Renal cortical epithelial cell (primary cell): ENCODE measurements around the gene NABP1. TPM values are rescaled to one million over a fixed set of nuclear protein-coding genes. Genes with fewer than 3 reads are reported as not detected.
A peak's percentile ranks its signal among the peaks of the same experiment; 100 is the strongest.
"Not testable (repeated sequence)": the region's sequence is repeated elsewhere in the genome, so short reads cannot be mapped to it uniquely, and the experiment has no call there.

Source experiments
- DNase-seq: peaks from one replicate; pipeline ENCODE4 v3.0.0-alpha.2; 2011; ENCODE audit warnings: low read depth
- total RNA-seq: library from RNA; depleted of rRNA; stranded (reverse); fragments of >200 nt; gene quantifications from 2 replicates; pipeline ENCODE4 v1.2.3, GENCODE V29; 2014

NABP1 gene, protein sequence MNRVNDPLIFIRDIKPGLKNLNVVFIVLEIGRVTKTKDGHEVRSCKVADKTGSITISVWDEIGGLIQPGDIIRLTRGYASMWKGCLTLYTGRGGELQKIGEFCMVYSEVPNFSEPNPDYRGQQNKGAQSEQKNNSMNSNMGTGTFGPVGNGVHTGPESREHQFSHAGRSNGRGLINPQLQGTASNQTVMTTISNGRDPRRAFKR
- 123 and 179 TPM in 2 replicates for total RNA-seq

DNA sequence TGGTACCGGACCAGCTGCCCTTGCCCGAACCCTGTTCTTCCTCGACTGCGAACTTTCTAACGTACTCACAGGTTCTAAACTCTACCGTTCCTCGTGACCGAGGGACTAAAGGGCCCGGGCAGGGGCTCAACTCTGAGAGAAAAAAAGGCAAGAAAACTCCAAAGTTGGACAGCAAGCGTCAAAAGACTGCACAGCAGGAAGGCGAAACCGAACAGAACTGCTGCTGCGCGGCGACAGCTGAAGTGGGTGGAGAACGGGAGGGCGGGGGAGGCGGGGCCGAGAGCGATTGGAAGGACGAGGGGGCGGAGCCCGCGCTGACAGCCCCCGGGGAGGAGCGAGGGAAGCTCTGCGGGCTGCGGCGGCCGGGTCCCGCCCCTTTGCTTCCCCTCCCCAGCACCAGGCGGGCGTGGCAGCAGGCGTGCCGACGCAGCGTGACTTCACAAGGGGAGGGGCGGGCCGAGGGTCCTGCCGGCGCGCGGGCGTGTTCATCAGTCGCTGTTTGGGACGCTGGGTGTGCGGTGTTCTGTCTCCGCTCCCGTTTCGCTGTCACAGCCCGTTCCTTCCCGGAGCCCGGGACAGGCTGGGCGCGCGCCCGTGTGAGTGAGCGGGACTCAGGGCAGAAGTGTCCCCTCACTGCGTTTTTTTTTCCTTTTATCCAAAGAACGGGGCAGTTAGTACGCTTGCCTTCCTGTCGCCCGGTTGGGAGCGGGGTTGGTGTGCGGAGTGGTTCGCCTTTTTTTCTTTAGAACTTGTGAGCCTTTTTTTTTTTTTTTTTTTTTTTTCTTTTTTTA lies at the start of gene NABP1:
TSS of gene NABP1 (plus strand) at position 491 of the 791 bp plus-strand sequence. CDS start 479 bp downstream, outside the sequence.
- peak; percentile 89 for DNase-seq

- DNase-seq, result no peak
These were observed 48.9 kb upstream of the NABP1 start for GRCh38 chr2:191629001-191629453.

DNA sequence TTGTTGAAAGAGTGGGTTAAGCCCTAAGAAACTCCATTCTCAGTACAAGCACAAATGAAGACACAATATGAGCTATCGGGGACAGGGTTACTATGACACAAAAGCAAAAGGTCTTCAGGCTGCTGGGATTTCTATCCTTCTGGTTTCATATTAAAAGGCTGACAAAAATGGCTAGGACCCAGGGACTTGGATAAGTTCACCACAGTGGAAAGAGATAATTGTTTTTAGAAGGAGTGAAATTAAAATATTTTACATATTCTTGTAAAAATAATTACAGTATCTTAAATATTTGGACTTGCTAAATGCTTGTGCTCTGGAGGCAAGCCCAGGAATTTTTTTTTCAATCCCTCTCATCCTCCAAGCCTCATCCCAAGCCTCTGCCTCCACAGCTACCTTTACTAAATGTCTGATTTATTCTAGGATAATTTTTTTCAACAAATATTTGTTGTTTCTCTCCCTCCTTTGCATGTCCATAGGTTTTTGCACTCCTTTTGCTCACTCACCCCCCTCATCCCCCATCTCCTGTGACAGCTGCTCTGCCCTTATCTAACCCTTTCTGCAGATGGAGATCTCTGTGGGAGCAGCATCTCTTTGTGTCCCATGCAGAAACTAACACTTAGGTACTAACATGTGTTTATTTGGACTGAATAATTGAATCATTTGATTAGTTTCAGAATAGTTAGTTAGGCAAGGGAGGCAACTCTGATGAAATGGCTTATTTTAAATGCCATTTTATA lies 47.8 kb upstream of the NABP1 start:
- no peak for DNase-seq

DNA sequence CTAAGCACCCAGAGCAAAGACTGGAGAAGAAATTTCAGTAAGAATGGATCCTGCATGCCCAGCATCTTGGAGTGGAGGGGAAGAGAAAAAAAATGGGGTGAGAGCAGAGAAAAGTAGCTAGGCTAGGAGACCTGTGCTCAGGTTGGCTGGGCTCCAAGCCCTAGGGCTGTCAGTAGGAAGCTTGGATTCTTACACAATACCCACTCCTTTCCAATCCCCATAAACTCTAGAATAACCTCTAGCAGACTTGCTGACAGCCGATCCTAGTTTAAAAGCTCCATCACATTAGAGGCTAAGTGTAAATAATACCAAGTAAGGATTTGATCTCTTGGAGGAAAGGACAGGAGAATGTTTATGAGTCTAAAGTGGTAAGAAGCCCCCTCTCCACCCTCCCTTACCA lies 46.2 kb upstream of the NABP1 start:
- peak; percentile 95 for DNase-seq

DNA sequence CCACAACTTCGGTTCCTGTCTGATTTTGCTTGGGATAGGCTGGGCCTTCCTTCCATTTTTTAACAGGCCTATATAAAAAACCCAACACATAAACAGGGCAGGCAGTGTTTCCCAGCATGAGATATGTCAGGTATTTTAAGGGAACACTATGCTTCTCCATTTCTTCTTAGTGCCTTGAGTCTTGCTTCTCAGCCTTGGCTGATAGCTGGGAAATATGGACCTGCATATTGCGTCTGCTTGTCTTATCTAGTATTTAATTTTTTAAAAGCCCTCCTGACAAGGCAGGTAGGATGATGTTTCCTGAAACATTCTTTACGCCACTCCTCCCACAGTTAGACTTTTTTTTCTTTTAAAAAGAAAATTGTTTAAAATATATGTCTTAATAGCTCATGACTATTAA lies 45.5 kb upstream of the NABP1 start:
- no peak for DNase-seq

DNA sequence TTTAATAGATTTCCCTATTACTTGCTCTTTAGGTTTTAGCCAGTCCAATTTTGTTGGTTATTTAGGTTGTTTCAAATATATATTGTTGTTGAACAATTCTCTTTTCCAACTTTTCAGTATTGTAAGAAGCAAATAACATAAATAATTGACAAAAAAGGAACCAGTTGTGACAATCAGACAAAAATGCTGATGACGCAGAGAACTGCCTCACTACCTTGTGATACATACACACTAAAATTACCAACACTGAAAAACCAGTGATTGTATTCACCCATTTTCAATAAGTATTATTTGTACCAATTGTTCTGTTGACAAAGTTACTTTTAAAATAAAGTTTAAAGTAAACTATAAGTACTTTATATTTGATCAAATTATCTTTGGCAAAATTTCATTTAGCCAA lies 43.1 kb upstream of the NABP1 start:
- no peak for DNase-seq

- peak; percentile 96 for DNase-seq
These were observed 42.4 kb upstream of the NABP1 start for GRCh38 chr2:191635333-191636234.

- DNase-seq, result peak; percentile 97
These were observed 41.7 kb upstream of the NABP1 start for GRCh38 chr2:191636235-191636543.

- DNase-seq, result peak; percentile 37
These were observed 41.4 kb upstream of the NABP1 start for GRCh38 chr2:191636586-191636985.

DNA sequence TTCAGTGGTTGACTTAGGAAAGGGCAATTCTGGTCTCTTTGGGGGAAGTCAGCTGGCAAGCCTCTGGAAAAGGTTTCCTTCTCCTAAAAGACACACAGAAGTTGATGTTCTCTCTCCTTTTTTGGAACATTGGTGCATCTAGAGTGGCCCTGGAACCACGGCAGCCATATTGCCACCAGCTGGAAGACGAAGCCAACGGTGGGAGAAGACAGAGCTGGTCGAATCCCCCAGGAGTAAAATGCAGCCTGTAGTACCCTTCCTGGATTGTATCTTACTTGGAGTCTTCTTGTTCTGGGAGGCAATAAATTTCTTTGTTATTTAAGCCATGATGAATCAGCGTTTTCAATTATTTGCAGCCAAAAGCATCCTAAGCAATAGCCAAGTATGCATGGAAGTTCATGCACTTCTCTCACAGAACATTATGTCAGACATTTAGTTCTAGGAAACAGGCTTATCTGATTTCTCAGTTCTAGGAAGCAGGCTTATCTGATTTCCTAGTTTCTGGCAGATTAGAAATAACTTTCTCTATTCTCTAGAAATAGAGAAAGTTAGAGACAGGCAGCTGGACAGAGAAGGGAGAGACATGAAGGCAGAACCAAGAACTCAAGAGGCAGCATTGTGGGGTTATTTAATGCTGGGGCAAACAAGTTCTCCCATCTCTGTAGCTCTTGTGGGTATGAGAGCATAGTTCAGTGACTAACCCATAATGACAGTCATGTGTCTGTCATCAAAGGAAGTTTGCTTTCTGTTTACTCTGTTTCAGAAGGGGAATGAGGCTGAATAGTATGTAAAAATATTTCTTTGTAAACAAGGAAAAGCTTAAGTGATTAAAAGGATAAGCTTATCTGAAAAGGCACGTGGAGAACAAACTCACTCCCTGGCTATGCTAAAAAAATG lies 40.5 kb upstream of the NABP1 start:
- peak; percentile 92 for DNase-seq

DNA sequence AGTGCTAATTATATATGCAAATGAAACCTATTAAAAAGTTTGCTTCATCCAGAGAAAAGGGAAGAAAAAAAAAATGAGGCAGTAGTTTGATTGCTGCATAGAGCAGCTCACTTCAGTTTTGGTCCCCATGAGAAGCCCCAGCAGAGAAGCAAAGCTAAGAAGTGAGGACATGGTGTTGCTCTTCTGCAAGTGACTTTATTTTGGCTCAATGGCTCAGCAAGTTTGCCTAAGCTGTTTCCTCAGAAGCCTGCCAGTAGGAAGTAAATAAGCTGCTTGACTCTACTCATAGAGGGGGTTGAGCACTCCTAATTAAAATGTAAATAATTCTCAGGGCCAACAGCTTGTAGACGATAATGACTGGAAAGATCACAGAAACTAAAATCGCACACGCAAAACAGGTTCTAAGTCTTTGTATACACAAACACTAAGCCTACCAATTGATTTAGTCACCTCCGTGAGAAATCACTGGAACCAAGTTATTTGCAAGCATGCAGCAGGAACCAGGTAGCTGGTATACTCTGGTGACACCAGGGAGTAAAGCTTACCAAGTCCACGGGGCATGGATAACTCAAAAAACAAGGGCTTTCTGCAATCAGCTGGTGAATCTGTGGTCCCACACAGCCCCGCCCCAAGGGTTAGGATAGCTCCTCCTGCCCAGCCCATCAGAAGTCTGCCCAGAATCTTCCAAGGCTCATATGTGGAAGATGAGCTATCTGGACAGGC lies 39.7 kb upstream of the NABP1 start:
- DNase-seq, result peak; percentile 95

DNA sequence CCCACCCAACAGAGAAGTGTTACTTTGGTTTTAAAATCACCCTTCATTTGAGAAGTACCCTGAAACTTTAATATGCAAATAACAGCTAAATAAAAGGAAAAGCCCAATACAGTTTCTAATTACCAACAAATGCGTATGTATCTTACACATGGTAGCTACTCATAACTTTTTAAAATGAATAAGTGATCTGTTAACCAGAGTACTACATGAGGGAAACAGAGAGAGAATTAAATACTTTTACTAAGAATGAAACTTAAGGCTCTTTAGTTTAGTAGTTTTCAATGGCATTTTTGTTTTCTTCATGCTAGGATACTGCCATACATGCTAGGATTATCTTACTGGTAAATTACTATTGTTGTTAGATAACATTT lies 39.1 kb upstream of the NABP1 start:
- no peak for DNase-seq

GRCh38 chr2:191641609-191642008 lies 36.3 kb upstream of the NABP1 start:
- no peak for DNase-seq

GRCh38 chr2:191642541-191642940 lies 35.4 kb upstream of the NABP1 start:
- no peak for DNase-seq

- DNase-seq, result no peak
These were observed 34.5 kb upstream of the NABP1 start for GRCh38 chr2:191643429-191643828.

GRCh38 chr2:191644613-191645012 lies 33.3 kb upstream of the NABP1 start:
- DNase-seq, result not testable (repeated sequence)

- DNase-seq, result no peak
These were observed 32.9 kb upstream of the NABP1 start for GRCh38 chr2:191645032-191645431.

GRCh38 chr2:191645434-191646162 lies 32.3 kb upstream of the NABP1 start:
- no peak for DNase-seq

GRCh38 chr2:191646163-191646902 lies 31.6 kb upstream of the NABP1 start:
- no peak for DNase-seq
